ENCODE measurements around the gene CPT1B. TPM values are rescaled to one million over a fixed set of nuclear protein-coding genes. Genes with fewer than 3 reads are reported as not detected.

Gene CPT1B
- total RNA-seq, 1 donor from 2014 or later = 89.0 TPM

GRCh38 chr22:50599816-50600455, 21.7 kb upstream of the CPT1B start:
- peaks cover 19% of the 10 kb centered on the region for H3K27me3 Mint-ChIP-seq (ENCODE audit: unreplicated experiment)
- DNase-seq (ENCODE audit: low spot score) = peak; percentile 80

GRCh38 chr22:50597097-50597496, 18.9 kb upstream of the CPT1B start:
- no peak overlapping the region for H3K4me3 Mint-ChIP-seq (ENCODE audit: unreplicated experiment)

More at GRCh38 chr22:50599816-50600455, 21.7 kb upstream of the CPT1B start:
- peak overlapping the region; percentile 16 for H3K27ac Mint-ChIP-seq (ENCODE audit: unreplicated experiment)
- H3K36me3 Mint-ChIP-seq (ENCODE audit: low read depth, unreplicated experiment) = peaks cover 7% of the 10 kb centered on the region
- H3K4me1 Mint-ChIP-seq (ENCODE audit: unreplicated experiment) = peaks cover 11% of the 10 kb centered on the region
- no peak for TF ChIP-seq CTCF (IDR thresholded peaks at IDR 0.05; ENCODE audit: unreplicated experiment)
- no peaks in the 10 kb centered on the region for H3K9me3 Mint-ChIP-seq (ENCODE audit: unreplicated experiment)
- peak overlapping the region; percentile 77 for H3K4me3 Mint-ChIP-seq (ENCODE audit: unreplicated experiment)

GRCh38 chr22:50595189-50595588, 17.0 kb upstream of the CPT1B start:
- no peaks in the 10 kb centered on the region for H3K9me3 Mint-ChIP-seq (ENCODE audit: unreplicated experiment)
- no peak overlapping the region for H3K4me3 Mint-ChIP-seq (ENCODE audit: unreplicated experiment)
- TF ChIP-seq CTCF (IDR thresholded peaks at IDR 0.05; ENCODE audit: unreplicated experiment) = no peak
- H3K27me3 Mint-ChIP-seq (ENCODE audit: unreplicated experiment) = peaks cover 6% of the 10 kb centered on the region
- no peak for DNase-seq (ENCODE audit: low spot score)
- H3K4me1 Mint-ChIP-seq (ENCODE audit: unreplicated experiment) = peaks cover 4% of the 10 kb centered on the region
- no peak overlapping the region for H3K27ac Mint-ChIP-seq (ENCODE audit: unreplicated experiment)
- peaks cover 4% of the 10 kb centered on the region for H3K36me3 Mint-ChIP-seq (ENCODE audit: low read depth, unreplicated experiment)

More at GRCh38 chr22:50597097-50597496, 18.9 kb upstream of the CPT1B start:
- peaks cover 7% of the 10 kb centered on the region for H3K4me1 Mint-ChIP-seq (ENCODE audit: unreplicated experiment)
- no peak overlapping the region for H3K27ac Mint-ChIP-seq (ENCODE audit: unreplicated experiment)
- peaks cover 7% of the 10 kb centered on the region for H3K36me3 Mint-ChIP-seq (ENCODE audit: low read depth, unreplicated experiment)
- peaks cover 13% of the 10 kb centered on the region for H3K27me3 Mint-ChIP-seq (ENCODE audit: unreplicated experiment)
- H3K9me3 Mint-ChIP-seq (ENCODE audit: unreplicated experiment) = no peaks in the 10 kb centered on the region
- no peak for TF ChIP-seq CTCF (IDR thresholded peaks at IDR 0.05; ENCODE audit: unreplicated experiment)
- DNase-seq (ENCODE audit: low spot score) = no peak

- no peak for DNase-seq (ENCODE audit: low spot score)
- Mint-ChIP-seq H3K4me1 (ENCODE audit: unreplicated experiment) (peaks cover 7% of the 10 kb centered on the region), H3K4me3 (ENCODE audit: unreplicated experiment) (no peak overlapping the region), H3K36me3 (ENCODE audit: low read depth, unreplicated experiment) (peaks cover 11% of the 10 kb centered on the region), H3K27ac (ENCODE audit: unreplicated experiment) (no peak overlapping the region), H3K27me3 (ENCODE audit: unreplicated experiment) (peaks cover 7% of the 10 kb centered on the region), H3K9me3 (ENCODE audit: unreplicated experiment) (no peaks in the 10 kb centered on the region)
- TF ChIP-seq CTCF (IDR thresholded peaks at IDR 0.05; ENCODE audit: unreplicated experiment) = no peak
Observed at GRCh38 chr22:50587407-50587806, 9.2 kb upstream of the CPT1B start.

- H3K4me3 Mint-ChIP-seq (ENCODE audit: unreplicated experiment) = no peak overlapping the region
Observed at GRCh38 chr22:50586416-50586815, 8.2 kb upstream of the CPT1B start.

More at GRCh38 chr22:50586416-50586815, 8.2 kb upstream of the CPT1B start:
- Mint-ChIP-seq H3K4me1 (ENCODE audit: unreplicated experiment) (peaks cover 7% of the 10 kb centered on the region), H3K27ac (ENCODE audit: unreplicated experiment) (peak overlapping the region; percentile 57), H3K36me3 (ENCODE audit: low read depth, unreplicated experiment) (peaks cover 11% of the 10 kb centered on the region), H3K9me3 (ENCODE audit: unreplicated experiment) (no peaks in the 10 kb centered on the region), H3K27me3 (ENCODE audit: unreplicated experiment) (peaks cover 7% of the 10 kb centered on the region)
- DNase-seq (ENCODE audit: low spot score) = no peak
- TF ChIP-seq CTCF (IDR thresholded peaks at IDR 0.05; ENCODE audit: unreplicated experiment) = no peak
